WTC11 (cell line): Measurements from ENCODE around the gene CPXM2. TPM values are rescaled to one million over a fixed set of nuclear protein-coding genes. Genes with fewer than 3 reads are reported as not detected.

Source experiments
- ATAC-seq: fragments of 200-7000 bp; cut with Tn5 transposase; 2 replicates; pipeline ENCODE4 v1.10.0; 2021; ENCODE audit warnings: mild to moderate bottlenecking, moderate library complexity
- CTCF ChIA-PET: fragments of 300-600 bp; sonication (Branson Sonifier 250); formaldehyde crosslinking; loops from one replicate; lab custom pipeline; 2021; ENCODE audit warnings: antibody characterized with exemption; lab: Charles Lee
- POLR2A ChIA-PET: fragments of 350-600 bp; sonication (Branson Sonifier 250); formaldehyde crosslinking; loops from one replicate; lab custom pipeline; 2021; ENCODE audit warnings: antibody characterized with exemption; lab: Charles Lee
- DNase-seq: peaks from one replicate; pipeline ENCODE4 v3.0.0; 2021; ENCODE audit warnings: low spot score
- H3K27ac Mint-ChIP-seq: 2 replicates; pipeline ENCODE4 v1.8.0; 2021; ENCODE audit warnings: mixed read lengths
- H3K27me3 Mint-ChIP-seq: 2 replicates; pipeline ENCODE4 v1.8.0; 2021; ENCODE audit warnings: low read depth, mild to moderate bottlenecking, moderate library complexity, mixed read lengths
- H3K36me3 Mint-ChIP-seq: 2 replicates; pipeline ENCODE4 v1.8.0; 2021; ENCODE audit warnings: mixed read lengths
- H3K4me1 Mint-ChIP-seq: 2 replicates; pipeline ENCODE4 v1.8.0; 2022; ENCODE audit warnings: mixed read lengths
- H3K4me3 Mint-ChIP-seq: 2 replicates; pipeline ENCODE4 v1.8.0; 2021; ENCODE audit warnings: mild to moderate bottlenecking, moderate library complexity, mixed read lengths
- H3K9me3 Mint-ChIP-seq: 2 replicates; pipeline ENCODE4 v1.8.0; 2021; ENCODE audit warnings: mixed read lengths
- ARID4B ChIP-seq: sonication (generic); formaldehyde crosslinking; IDR thresholded peaks from 2 replicates; pipeline ENCODE4 v1.8.0; 2023; ENCODE audit warnings: missing genetic modification reagents, mild to moderate bottlenecking, borderline replicate concordance
- ERG ChIP-seq: fragments of 250-450 bp; sonication (Bioruptor Pico); IDR thresholded peaks from 2 replicates; pipeline ENCODE4 v1.8.0; 2021; ENCODE audit warnings: mild to moderate bottlenecking
- ESRRA ChIP-seq: sonication (generic); formaldehyde crosslinking; IDR thresholded peaks from 2 replicates; pipeline ENCODE4 v1.8.1; 2022; ENCODE audit warnings: mild to moderate bottlenecking, missing genetic modification reagents, borderline replicate concordance
- FOXJ3 ChIP-seq: sonication (generic); formaldehyde crosslinking; IDR thresholded peaks from 2 replicates; pipeline ENCODE4 v1.9.0; 2021; ENCODE audit warnings: missing genetic modification reagents, mild to moderate bottlenecking, borderline replicate concordance
- IRF1 ChIP-seq: sonication (generic); formaldehyde crosslinking; IDR thresholded peaks from 2 replicates; pipeline ENCODE4 v1.8.0; 2023; ENCODE audit warnings: missing genetic modification reagents
- NR2C2 ChIP-seq: sonication (generic); formaldehyde crosslinking; IDR thresholded peaks from 2 replicates; pipeline ENCODE4 v1.8.0; 2022; ENCODE audit warnings: mild to moderate bottlenecking, missing genetic modification reagents
- TEAD1 ChIP-seq: sonication (generic); formaldehyde crosslinking; IDR thresholded peaks from 2 replicates; pipeline ENCODE4 v1.8.0; 2022; ENCODE audit warnings: mild to moderate bottlenecking, missing genetic modification reagents
- USF2 ChIP-seq: sonication (generic); formaldehyde crosslinking; IDR thresholded peaks from 2 replicates; pipeline ENCODE4 v1.8.1; 2023; ENCODE audit warnings: mild to moderate bottlenecking, missing genetic modification reagents, moderate library complexity
- ZNF138 ChIP-seq: sonication (generic); formaldehyde crosslinking; conservative IDR thresholded peaks from 2 replicates; pipeline ENCODE4 v1.8.1; 2022; ENCODE audit warnings: mild to moderate bottlenecking, moderate library complexity, missing genetic modification reagents
- ZNF416 ChIP-seq: fragments of 250-450 bp; sonication (Bioruptor Pico); IDR thresholded peaks from 2 replicates; pipeline ENCODE4 v1.9.0; 2021; ENCODE audit warnings: mild to moderate bottlenecking, inconsistent platforms
- total RNA-seq: library from RNA; stranded (reverse); gene quantifications from 3 replicates; pipeline ENCODE4 v1.2.3, GENCODE V29; 2021
- TF ChIP-seq, protein P1 (sequence below): fragments of 250-450 bp; sonication (Bioruptor Pico); IDR thresholded peaks from 2 replicates; pipeline ENCODE4 v2.1.2; 2022; ENCODE audit warnings: mild to moderate bottlenecking, moderate library complexity
- TF ChIP-seq, protein P2 (sequence below): sonication (generic); formaldehyde crosslinking; IDR thresholded peaks from 2 replicates; pipeline ENCODE4 v1.8.0; 2022; ENCODE audit warnings: missing genetic modification reagents
- TF ChIP-seq, protein P3 (sequence below): sonication (generic); formaldehyde crosslinking; IDR thresholded peaks from 2 replicates; pipeline ENCODE4 v1.8.1; 2023; ENCODE audit warnings: mild to moderate bottlenecking, moderate library complexity, missing genetic modification reagents

The CPXM2 gene
- total RNA-seq, 1 experiment from 2014 or later: 3.4 TPM

DNA sequence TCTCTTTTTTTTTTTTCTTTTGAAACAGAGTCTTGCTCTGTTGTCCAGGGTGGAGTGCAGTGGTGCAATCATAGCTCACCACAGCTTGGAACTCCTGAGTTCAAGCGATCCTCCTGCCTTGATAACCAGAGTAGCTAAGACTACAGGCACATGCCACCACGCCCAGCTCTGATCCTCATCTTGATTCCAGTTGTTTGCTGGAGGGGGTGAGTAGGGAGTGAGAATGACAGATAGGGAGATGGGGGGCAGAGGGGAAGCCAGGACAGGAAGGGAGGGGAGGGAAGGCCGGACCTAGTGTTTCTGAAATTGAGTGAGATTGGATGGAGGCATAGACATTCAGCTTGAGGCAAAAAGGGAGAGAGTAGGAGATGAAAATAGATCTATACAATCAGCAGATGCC, 25.2 kb upstream of the CPXM2 start (continued):
- TF ChIP-seq USF2 (CRISPR knock-in tag): no peak
- no peak for TF ChIP-seq ZNF416

GRCh38 chr10:123913688-123914268, 22.2 kb upstream of the CPXM2 start:
- peak; percentile 47 for ATAC-seq
- Mint-ChIP-seq H3K4me3 (no peak overlapping the region), H3K9me3 (peaks cover 14% of the 10 kb centered on the region), H3K27me3 (peaks cover 8% of the 10 kb centered on the region), H3K36me3 (no peaks in the 10 kb centered on the region), H3K27ac (no peak overlapping the region), H3K4me1 (peaks cover 23% of the 10 kb centered on the region)
- TF ChIP-seq, protein P1, sequence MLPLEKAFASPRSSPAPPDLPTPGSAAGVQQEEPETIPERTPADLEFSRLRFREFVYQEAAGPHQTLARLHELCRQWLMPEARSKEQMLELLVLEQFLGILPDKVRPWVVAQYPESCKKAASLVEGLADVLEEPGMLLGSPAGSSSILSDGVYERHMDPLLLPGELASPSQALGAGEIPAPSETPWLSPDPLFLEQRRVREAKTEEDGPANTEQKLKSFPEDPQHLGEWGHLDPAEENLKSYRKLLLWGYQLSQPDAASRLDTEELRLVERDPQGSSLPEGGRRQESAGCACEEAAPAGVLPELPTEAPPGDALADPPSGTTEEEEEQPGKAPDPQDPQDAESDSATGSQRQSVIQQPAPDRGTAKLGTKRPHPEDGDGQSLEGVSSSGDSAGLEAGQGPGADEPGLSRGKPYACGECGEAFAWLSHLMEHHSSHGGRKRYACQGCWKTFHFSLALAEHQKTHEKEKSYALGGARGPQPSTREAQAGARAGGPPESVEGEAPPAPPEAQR: no peak
- TF ChIP-seq FOXJ3 (no peak), ERG (no peak), ESRRA (CRISPR knock-in tag) (peak; percentile 77; the same call in 1 of the 2 replicates), IRF1 (CRISPR knock-in tag) (no peak)
- TF ChIP-seq, protein P2, sequence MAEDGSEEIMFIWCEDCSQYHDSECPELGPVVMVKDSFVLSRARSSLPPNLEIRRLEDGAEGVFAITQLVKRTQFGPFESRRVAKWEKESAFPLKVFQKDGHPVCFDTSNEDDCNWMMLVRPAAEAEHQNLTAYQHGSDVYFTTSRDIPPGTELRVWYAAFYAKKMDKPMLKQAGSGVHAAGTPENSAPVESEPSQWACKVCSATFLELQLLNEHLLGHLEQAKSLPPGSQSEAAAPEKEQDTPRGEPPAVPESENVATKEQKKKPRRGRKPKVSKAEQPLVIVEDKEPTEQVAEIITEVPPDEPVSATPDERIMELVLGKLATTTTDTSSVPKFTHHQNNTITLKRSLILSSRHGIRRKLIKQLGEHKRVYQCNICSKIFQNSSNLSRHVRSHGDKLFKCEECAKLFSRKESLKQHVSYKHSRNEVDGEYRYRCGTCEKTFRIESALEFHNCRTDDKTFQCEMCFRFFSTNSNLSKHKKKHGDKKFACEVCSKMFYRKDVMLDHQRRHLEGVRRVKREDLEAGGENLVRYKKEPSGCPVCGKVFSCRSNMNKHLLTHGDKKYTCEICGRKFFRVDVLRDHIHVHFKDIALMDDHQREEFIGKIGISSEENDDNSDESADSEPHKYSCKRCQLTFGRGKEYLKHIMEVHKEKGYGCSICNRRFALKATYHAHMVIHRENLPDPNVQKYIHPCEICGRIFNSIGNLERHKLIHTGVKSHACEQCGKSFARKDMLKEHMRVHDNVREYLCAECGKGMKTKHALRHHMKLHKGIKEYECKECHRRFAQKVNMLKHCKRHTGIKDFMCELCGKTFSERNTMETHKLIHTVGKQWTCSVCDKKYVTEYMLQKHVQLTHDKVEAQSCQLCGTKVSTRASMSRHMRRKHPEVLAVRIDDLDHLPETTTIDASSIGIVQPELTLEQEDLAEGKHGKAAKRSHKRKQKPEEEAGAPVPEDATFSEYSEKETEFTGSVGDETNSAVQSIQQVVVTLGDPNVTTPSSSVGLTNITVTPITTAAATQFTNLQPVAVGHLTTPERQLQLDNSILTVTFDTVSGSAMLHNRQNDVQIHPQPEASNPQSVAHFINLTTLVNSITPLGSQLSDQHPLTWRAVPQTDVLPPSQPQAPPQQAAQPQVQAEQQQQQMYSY: peak; percentile 58; the same call in 1 of the 2 replicates
- DNase-seq: no peak
- ChIA-PET POLR2A (no interaction called here), CTCF (interaction anchor here (0.9 to 2.9 kb wide), 3 partner anchors 12 to 250 kb away, joined by 3 to 22 read pairs (median 6); no protein-coding TSS in a partner anchor)

GRCh38 chr10:123912871-123913270, 21.3 kb upstream of the CPXM2 start:
- no peak; the same call in 1 of the 2 replicates for ATAC-seq
- Mint-ChIP-seq H3K4me3 (no peak overlapping the region), H3K4me1 (peaks cover 23% of the 10 kb centered on the region), H3K27me3 (peaks cover 6% of the 10 kb centered on the region), H3K9me3 (peaks cover 6% of the 10 kb centered on the region), H3K36me3 (no peaks in the 10 kb centered on the region), H3K27ac (no peak overlapping the region)
- ChIA-PET POLR2A (no interaction called here), CTCF (interaction anchor here (1.3 to 2.9 kb wide), 3 partner anchors 16 to 340 kb away, joined by 5 to 22 read pairs (median 6); no protein-coding TSS in a partner anchor)
- DNase-seq: no peak
- TF ChIP-seq ARID4B: no peak
- TF ChIP-seq USF2 (CRISPR knock-in tag): no peak
- TF ChIP-seq ERG: no peak
- TF ChIP-seq NR2C2: no peak
- no peak for TF ChIP-seq TEAD1 (CRISPR knock-in tag)
- TF ChIP-seq ZNF138 (CRISPR knock-in tag): no peak
- TF ChIP-seq, protein P3, sequence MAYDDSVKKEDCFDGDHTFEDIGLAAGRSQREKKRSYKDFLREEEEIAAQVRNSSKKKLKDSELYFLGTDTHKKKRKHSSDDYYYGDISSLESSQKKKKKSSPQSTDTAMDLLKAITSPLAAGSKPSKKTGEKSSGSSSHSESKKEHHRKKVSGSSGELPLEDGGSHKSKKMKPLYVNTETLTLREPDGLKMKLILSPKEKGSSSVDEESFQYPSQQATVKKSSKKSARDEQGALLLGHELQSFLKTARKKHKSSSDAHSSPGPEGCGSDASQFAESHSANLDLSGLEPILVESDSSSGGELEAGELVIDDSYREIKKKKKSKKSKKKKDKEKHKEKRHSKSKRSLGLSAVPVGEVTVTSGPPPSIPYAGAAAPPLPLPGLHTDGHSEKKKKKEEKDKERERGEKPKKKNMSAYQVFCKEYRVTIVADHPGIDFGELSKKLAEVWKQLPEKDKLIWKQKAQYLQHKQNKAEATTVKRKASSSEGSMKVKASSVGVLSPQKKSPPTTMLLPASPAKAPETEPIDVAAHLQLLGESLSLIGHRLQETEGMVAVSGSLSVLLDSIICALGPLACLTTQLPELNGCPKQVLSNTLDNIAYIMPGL (CRISPR knock-in tag): no peak
